GM21737 (cell line): ENCODE measurements around the gene GRIA4.
"Not testable (repeated sequence)": the region's sequence is repeated elsewhere in the genome, so short reads cannot be mapped to it uniquely, and the experiment has no call there.

ENCODE experiments used
- ATAC-seq: cut with Tn5 transposase; IDR thresholded peaks from one replicate; pipeline ENCODE4 v1.9.1; 2021; ENCODE audit warnings: mild to moderate bottlenecking, moderate library complexity; ENCODE audit not compliant: unreplicated experiment

Gene GRIA4

GRCh38 chr11:105785850-105786249, 176.0 kb downstream of the GRIA4 start:
- not testable (repeated sequence) for ATAC-seq

DNA sequence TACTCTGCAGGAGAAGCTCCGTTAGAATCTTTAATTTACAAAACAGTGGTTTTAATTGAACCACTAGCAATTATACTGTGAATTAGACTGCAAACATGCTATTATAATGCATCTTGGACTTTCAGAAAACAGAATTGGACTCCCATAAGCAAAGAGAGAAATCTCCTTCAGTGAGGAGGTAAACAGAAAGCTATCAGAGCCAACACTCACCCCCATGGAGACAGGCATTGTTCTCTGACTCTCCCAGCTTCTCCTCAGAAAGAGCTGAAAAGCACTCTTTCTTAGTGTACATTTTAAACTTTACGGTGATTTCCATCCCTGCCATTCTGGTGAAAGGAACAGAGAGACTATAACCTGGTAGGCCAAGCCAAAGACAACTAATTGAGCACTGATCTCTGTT, 176.9 kb downstream of the GRIA4 start:
- no peak for ATAC-seq

GRCh38 chr11:105789579-105790420, 179.9 kb downstream of the GRIA4 start:
- no peak for ATAC-seq

DNA sequence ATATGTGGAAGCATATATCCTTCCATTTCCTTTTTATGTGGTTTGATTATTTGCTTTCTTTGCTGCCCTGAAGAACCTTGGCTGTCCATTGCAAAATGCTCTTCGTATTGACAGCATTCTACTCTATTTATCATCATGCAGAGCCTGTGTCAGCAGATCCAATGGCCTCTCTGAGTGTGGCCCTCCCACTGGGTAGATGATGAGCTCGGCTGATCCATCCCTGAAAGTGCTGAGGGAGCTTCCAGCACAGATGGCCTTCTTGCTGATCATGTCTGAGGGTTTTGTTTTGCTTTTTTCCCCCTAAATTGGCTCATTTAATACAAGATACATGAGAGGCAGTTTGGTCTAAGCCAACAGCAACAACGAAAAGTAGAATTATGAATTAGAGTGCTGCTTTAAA, 181.0 kb downstream of the GRIA4 start:
- ATAC-seq: no peak

DNA sequence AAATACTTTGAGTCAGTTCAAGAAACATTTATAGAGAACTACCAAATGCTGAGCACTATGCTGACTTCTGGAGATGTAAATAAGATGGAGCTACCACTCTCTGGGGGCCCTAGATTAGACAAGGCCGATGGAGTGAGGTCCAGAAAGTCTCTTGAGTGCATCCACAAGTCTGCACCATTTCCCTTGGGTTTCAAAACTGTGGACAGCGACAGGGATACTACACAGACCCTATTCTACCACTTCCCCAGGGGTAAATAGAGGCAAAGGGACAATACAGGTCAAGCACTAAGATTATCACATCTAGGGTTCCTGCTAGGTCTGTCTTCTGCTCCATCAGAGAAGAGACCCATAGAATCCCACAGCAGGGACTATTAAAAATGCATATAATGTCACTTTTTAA, 183.2 kb downstream of the GRIA4 start:
- ATAC-seq: no peak

DNA sequence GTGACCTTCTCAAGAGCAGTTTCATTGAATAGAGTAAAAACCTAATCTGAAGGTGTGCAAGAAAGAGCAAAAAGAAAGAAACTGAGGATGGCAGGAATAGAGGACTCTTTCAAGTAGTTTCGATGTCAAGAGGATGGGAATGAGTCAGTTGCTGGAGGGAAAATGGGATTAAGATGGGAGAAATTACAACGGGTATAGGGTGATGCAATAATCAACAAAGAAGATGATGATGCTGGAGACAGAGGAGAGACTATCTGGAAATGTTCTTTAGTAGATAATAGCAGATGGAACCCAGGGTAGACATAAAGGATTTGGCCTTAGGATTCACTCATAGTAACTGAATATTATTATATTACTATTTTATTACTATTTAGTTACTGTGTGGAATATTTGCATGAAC, 189.4 kb downstream of the GRIA4 start:
- ATAC-seq: no peak

DNA sequence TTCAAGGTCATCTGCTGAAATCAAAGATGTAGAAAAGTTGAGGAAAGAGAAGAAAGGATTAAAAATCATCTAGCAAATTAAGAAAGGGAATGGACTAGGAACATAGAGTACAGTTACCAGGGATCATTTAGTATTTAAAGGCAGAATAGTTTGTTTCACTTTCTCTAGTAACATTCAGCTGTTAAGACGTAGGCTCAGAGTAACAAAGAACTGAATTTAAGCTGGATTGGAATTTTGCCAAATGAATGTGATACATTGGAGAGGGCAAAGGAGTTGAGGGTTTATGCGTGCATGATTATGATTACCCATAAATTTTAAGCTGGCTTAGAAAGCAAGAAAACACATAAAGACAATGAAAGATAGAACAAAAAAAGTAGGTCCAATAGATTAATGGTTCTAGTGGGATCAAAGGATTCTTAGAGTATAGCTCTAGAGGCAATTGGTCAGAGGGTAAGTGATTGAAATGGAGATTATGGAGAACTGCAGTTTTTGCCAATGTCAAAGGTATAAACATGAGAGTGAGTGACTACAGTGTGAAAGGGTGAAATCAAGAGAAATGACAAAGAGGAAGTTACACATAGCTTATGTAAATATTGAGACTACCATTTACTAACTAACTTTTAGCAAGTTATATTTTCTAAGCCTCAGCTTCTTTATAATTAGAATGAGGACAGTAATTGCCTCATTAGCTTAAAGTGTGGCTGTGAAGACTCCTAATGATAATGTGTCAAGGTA, 190.0 kb downstream of the GRIA4 start:
- ATAC-seq: no peak

DNA sequence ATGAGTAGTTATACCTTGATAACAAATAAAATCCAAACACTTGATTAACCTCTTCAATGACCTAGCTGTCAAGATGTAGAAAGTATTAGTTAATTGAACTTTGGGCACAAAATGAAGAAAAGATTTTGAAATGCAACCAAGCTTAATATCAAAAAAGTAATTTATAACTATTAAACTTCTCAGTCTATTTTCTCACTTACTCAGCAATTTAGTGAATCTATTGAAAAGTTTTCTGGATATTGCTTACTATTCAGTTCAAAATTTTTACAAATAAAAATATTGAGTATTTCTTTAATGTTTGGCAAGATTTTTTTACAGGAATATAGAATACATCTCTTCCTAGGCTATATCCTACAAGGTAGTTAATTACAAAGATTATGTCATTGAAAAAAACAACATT, 192.5 kb downstream of the GRIA4 start:
- no peak for ATAC-seq

DNA sequence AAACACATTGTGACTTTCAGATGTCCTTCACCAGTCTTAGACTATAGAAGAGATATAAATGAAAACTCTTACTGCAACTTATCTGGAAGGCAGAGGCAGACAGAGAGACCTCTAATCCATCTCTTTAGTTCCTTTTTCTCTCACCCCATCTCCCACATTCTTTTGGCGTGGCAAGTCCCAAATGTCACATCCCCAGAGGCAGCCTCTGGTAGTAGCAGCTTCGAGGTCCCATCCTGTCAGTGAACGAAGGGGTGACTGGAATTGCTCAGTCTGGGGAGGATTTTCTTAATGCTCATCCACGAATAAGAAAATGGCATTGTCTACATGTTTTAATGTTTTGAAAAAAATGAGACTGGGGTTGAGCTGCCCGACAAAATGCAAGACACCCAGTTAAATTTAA, 201.4 kb downstream of the GRIA4 start:
- no peak for ATAC-seq

- ATAC-seq: no peak
Measured at GRCh38 chr11:105821372-105821771, 211.5 kb downstream of the GRIA4 start.

- no peak for ATAC-seq
Measured at GRCh38 chr11:105821781-105822180, 211.9 kb downstream of the GRIA4 start.

- ATAC-seq: no peak
Measured at GRCh38 chr11:105823495-105824033, 213.7 kb downstream of the GRIA4 start.

GRCh38 chr11:105824457-105825013, 214.7 kb downstream of the GRIA4 start:
- ATAC-seq: no peak

- ATAC-seq: no peak
Measured at GRCh38 chr11:105825141-105825540, 215.3 kb downstream of the GRIA4 start.

- ATAC-seq: no peak
Measured at GRCh38 chr11:105827906-105828305, 218.0 kb downstream of the GRIA4 start.

- peak; percentile 99 for ATAC-seq
Measured at GRCh38 chr11:105829084-105829483, 219.2 kb downstream of the GRIA4 start.

DNA sequence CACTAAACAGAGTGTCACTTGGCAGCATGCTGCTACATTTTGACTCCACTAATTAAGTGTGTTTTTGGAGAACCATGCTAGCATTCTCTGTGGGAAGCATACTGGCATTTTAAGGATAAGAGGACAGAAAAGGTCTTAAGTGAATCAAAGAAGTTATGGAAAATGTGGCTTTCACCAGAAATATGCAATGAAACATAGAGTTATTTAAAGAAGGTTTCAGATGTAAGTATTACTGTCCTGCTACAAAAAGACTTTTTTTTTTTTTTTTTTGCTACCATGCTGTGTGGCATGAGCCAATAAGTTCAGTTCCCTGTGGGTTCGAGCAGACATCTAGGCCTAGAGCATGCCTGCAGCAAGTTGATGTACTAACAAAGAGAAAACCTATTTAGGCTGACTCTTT, 224.6 kb downstream of the GRIA4 start:
- no peak for ATAC-seq

- ATAC-seq: no peak
Measured at GRCh38 chr11:105838668-105839384, 229.0 kb downstream of the GRIA4 start.

GRCh38 chr11:105840391-105840790, 230.5 kb downstream of the GRIA4 start:
- ATAC-seq: no peak

GRCh38 chr11:105852403-105852802, 242.5 kb downstream of the GRIA4 start:
- no peak for ATAC-seq

- ATAC-seq: no peak
Measured at GRCh38 chr11:105854269-105854668, 244.4 kb downstream of the GRIA4 start.
